WTC11 (cell line): ENCODE results near the gene BLM. TPM values are rescaled to one million over a fixed set of nuclear protein-coding genes. Genes with fewer than 3 reads are reported as not detected.

Experiments
- ATAC-seq: fragments of 200-7000 bp; cut with Tn5 transposase; 2 replicates; pipeline ENCODE4 v1.10.0; 2021; ENCODE audit warnings: mild to moderate bottlenecking, moderate library complexity
- CTCF ChIA-PET: fragments of 300-600 bp; sonication (Branson Sonifier 250); formaldehyde crosslinking; loops from one replicate; lab custom pipeline; 2021; ENCODE audit warnings: antibody characterized with exemption; lab: Charles Lee
- POLR2A ChIA-PET: fragments of 350-600 bp; sonication (Branson Sonifier 250); formaldehyde crosslinking; loops from one replicate; lab custom pipeline; 2021; ENCODE audit warnings: antibody characterized with exemption; lab: Charles Lee
- DNase-seq: peaks from one replicate; pipeline ENCODE4 v3.0.0; 2021; ENCODE audit warnings: low spot score
- H3K27ac Mint-ChIP-seq: 2 replicates; pipeline ENCODE4 v1.8.0; 2021; ENCODE audit warnings: mixed read lengths
- H3K27me3 Mint-ChIP-seq: 2 replicates; pipeline ENCODE4 v1.8.0; 2021; ENCODE audit warnings: low read depth, mild to moderate bottlenecking, moderate library complexity, mixed read lengths
- H3K36me3 Mint-ChIP-seq: 2 replicates; pipeline ENCODE4 v1.8.0; 2021; ENCODE audit warnings: mixed read lengths
- H3K4me1 Mint-ChIP-seq: 2 replicates; pipeline ENCODE4 v1.8.0; 2022; ENCODE audit warnings: mixed read lengths
- H3K4me3 Mint-ChIP-seq: 2 replicates; pipeline ENCODE4 v1.8.0; 2021; ENCODE audit warnings: mild to moderate bottlenecking, moderate library complexity, mixed read lengths
- H3K9me3 Mint-ChIP-seq: 2 replicates; pipeline ENCODE4 v1.8.0; 2021; ENCODE audit warnings: mixed read lengths
- ATF2 ChIP-seq: sonication (generic); formaldehyde crosslinking; IDR thresholded peaks from 2 replicates; pipeline ENCODE4 v1.8.1; 2022; ENCODE audit warnings: low read depth, missing genetic modification reagents, borderline replicate concordance
- E2F1 ChIP-seq: sonication (generic); formaldehyde crosslinking; IDR thresholded peaks from 2 replicates; pipeline ENCODE4 v1.8.0; 2022; ENCODE audit warnings: mild to moderate bottlenecking, missing genetic modification reagents
- FOXJ3 ChIP-seq: sonication (generic); formaldehyde crosslinking; IDR thresholded peaks from 2 replicates; pipeline ENCODE4 v1.9.0; 2021; ENCODE audit warnings: missing genetic modification reagents, mild to moderate bottlenecking, borderline replicate concordance
- JAZF1 ChIP-seq: fragments of 250-450 bp; sonication (Bioruptor Pico); IDR thresholded peaks from 2 replicates; pipeline ENCODE4 v1.9.0; 2021; ENCODE audit warnings: moderate library complexity, mild to moderate bottlenecking, inconsistent platforms
- KAT7 ChIP-seq: sonication (generic); formaldehyde crosslinking; IDR thresholded peaks from 2 replicates; pipeline ENCODE4 v1.8.1; 2023; ENCODE audit warnings: missing genetic modification reagents, mild to moderate bottlenecking, borderline replicate concordance
- NR1H2 ChIP-seq: sonication (generic); formaldehyde crosslinking; IDR thresholded peaks from 2 replicates; pipeline ENCODE4 v1.9.0; 2021; ENCODE audit warnings: mild to moderate bottlenecking, moderate library complexity, missing genetic modification reagents
- NR3C1 ChIP-seq: sonication (generic); formaldehyde crosslinking; conservative IDR thresholded peaks from 2 replicates; pipeline ENCODE4 v1.8.1; 2023; ENCODE audit warnings: low read depth, mild to moderate bottlenecking, missing genetic modification reagents
- RELA ChIP-seq: sonication (generic); formaldehyde crosslinking; IDR thresholded peaks from 2 replicates; pipeline ENCODE4 v1.8.1; 2022; ENCODE audit warnings: missing genetic modification reagents, mild to moderate bottlenecking, borderline replicate concordance
- TEAD4 ChIP-seq: sonication (generic); formaldehyde crosslinking; IDR thresholded peaks from 2 replicates; pipeline ENCODE4 v1.8.0; 2022; ENCODE audit warnings: mild to moderate bottlenecking, missing genetic modification reagents
- ZBTB21 ChIP-seq: sonication (generic); formaldehyde crosslinking; IDR thresholded peaks from 2 replicates; pipeline ENCODE4 v1.8.1; 2023; ENCODE audit warnings: mild to moderate bottlenecking, missing genetic modification reagents, borderline replicate concordance
- ZNF396 ChIP-seq: fragments of 250-450 bp; sonication (Bioruptor Pico); IDR thresholded peaks from 2 replicates; pipeline ENCODE4 v1.8.0; 2021; ENCODE audit warnings: mild to moderate bottlenecking, moderate library complexity, borderline replicate concordance
- ZNF416 ChIP-seq: fragments of 250-450 bp; sonication (Bioruptor Pico); IDR thresholded peaks from 2 replicates; pipeline ENCODE4 v1.9.0; 2021; ENCODE audit warnings: mild to moderate bottlenecking, inconsistent platforms
- total RNA-seq: library from RNA; stranded (reverse); gene quantifications from 3 replicates; pipeline ENCODE4 v1.2.3, GENCODE V29; 2021
- TF ChIP-seq, protein P1 (sequence below): sonication (generic); formaldehyde crosslinking; IDR thresholded peaks from 2 replicates; pipeline ENCODE4 v1.8.1; 2022; ENCODE audit warnings: missing genetic modification reagents, borderline replicate concordance
- TF ChIP-seq, protein P2 (sequence below): sonication (generic); formaldehyde crosslinking; IDR thresholded peaks from 2 replicates; pipeline ENCODE4 v1.8.1; 2023; ENCODE audit warnings: mild to moderate bottlenecking, missing genetic modification reagents, moderate library complexity
- TF ChIP-seq, protein P3 (sequence below): fragments of 250-450 bp; sonication (Bioruptor Pico); IDR thresholded peaks from 2 replicates; pipeline ENCODE4 v1.9.0; 2021; ENCODE audit warnings: mild to moderate bottlenecking
- TF ChIP-seq, protein P4 (sequence below): fragments of 250-450 bp; sonication (Bioruptor Pico); conservative IDR thresholded peaks from 2 replicates; pipeline ENCODE4 v1.9.0; 2021; ENCODE audit warnings: mild to moderate bottlenecking
- TF ChIP-seq, protein P5 (sequence below): sonication (generic); formaldehyde crosslinking; IDR thresholded peaks from 2 replicates; pipeline ENCODE4 v1.8.0; 2023; ENCODE audit warnings: missing genetic modification reagents, mild to moderate bottlenecking, borderline replicate concordance
- TF ChIP-seq, protein P6 (sequence below): sonication (generic); formaldehyde crosslinking; IDR thresholded peaks from 2 replicates; pipeline ENCODE4 v1.8.1; 2022; ENCODE audit warnings: low read depth, mild to moderate bottlenecking, moderate library complexity, missing genetic modification reagents, borderline replicate concordance

The BLM gene
- total RNA-seq, 1 experiment from 2014 or later, result 40.5 TPM

DNA sequence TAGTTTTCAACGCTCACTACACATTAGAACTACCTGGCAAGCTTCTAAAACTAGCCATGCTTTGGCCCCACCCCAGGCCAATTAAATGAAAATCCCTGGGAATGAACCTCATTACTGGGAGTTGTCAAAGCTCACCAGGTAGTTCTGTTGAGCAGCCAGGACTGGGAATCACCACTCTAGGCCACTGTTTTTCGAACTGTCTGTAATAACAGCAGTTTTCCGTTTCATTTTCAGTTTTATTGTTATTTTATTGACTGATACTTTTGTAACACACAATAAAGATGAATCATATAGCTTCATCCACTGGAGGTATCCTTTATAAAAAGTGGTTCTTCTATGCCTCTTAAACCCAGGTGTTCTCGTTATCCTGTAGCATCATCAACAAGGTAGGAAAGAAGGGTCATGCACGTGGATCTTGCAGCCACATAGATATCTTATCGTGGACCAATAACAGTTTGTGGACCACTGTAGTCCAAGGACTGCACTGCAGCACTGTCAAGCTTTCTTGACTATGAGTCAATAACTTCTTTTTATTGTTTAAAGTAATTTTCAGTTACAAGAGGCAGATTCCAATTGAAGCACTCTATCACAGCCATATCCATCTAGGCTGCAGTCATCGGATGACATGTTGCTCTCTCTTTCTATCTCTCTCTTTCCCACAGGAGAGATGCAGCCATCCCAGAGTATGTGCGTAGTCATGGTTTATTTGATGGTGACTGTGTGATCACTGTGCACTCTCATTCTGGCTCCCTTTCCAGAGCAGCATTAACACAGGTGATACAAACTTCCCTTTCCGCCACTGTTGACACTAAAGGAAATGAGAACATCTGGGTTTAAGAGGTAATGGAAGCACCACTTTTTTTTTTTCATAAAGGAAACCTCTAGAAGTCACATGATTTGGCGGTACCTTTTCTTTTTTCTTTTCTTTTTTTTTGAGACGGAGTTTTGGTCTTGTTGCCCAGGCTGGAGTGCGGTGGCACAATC, 39.0 kb upstream of the BLM start:
- Mint-ChIP-seq H3K36me3 (no peaks in the 10 kb centered on the region), H3K4me1 (no peaks in the 10 kb centered on the region), H3K4me3 (no peak overlapping the region), H3K27me3 (no peaks in the 10 kb centered on the region), H3K9me3 (no peaks in the 10 kb centered on the region; the same call in 1 of the 2 replicates), H3K27ac (no peak overlapping the region)
- ChIA-PET POLR2A (no interaction called here), CTCF (interaction anchor here (0.6 to 0.7 kb wide), 2 partner anchors 21 to 30 kb away, joined by 3 to 5 read pairs; no protein-coding TSS in a partner anchor)
- DNase-seq (no peak), ATAC-seq (no peak)
- TF ChIP-seq KAT7 (CRISPR knock-in tag), result no peak
- TF ChIP-seq RELA, result no peak
- TF ChIP-seq NR3C1 (CRISPR knock-in tag), result no peak
- TF ChIP-seq E2F1 (CRISPR knock-in tag), result no peak
- TF ChIP-seq, protein P1, sequence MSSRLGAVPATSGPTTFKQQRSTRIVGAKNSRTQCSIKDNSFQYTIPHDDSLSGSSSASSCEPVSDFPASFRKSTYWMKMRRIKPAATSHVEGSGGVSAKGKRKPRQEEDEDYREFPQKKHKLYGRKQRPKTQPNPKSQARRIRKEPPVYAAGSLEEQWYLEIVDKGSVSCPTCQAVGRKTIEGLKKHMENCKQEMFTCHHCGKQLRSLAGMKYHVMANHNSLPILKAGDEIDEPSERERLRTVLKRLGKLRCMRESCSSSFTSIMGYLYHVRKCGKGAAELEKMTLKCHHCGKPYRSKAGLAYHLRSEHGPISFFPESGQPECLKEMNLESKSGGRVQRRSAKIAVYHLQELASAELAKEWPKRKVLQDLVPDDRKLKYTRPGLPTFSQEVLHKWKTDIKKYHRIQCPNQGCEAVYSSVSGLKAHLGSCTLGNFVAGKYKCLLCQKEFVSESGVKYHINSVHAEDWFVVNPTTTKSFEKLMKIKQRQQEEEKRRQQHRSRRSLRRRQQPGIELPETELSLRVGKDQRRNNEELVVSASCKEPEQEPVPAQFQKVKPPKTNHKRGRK (CRISPR knock-in tag), result no peak
- TF ChIP-seq, protein P2, sequence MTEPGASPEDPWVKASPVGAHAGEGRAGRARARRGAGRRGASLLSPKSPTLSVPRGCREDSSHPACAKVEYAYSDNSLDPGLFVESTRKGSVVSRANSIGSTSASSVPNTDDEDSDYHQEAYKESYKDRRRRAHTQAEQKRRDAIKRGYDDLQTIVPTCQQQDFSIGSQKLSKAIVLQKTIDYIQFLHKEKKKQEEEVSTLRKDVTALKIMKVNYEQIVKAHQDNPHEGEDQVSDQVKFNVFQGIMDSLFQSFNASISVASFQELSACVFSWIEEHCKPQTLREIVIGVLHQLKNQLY (CRISPR knock-in tag), result no peak
- no peak for TF ChIP-seq ZNF396 (CRISPR knock-in tag)
- TF ChIP-seq, protein P3, sequence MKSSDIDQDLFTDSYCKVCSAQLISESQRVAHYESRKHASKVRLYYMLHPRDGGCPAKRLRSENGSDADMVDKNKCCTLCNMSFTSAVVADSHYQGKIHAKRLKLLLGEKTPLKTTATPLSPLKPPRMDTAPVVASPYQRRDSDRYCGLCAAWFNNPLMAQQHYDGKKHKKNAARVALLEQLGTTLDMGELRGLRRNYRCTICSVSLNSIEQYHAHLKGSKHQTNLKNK (CRISPR knock-in tag), result no peak

DNA sequence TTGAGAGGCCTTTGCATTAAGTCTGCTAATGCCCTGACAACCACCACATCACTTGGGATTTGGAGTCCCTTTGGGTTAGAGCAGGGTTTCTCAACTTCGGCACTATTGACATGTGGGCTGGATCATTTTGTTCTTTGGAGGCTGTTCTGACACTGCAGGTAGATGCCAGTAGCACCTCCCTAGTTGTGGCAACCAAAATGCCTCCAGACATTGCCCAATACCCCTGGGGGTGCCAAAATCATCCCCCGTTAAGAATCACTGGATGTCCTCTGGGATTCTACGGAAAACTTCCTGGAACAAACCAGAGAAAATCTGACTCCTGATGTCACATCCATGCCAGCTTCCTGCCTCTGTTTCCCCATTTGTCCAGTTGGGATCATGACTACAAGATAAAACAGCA, 37.2 kb upstream of the BLM start:
- POLR2A ChIA-PET, result no interaction called here
- TF ChIP-seq ZNF416 (CRISPR knock-in tag) (no peak), ATF2 (CRISPR knock-in tag) (no peak), JAZF1 (CRISPR knock-in tag) (no peak), FOXJ3 (no peak), NR1H2 (no peak), TEAD4 (CRISPR knock-in tag) (no peak), ZBTB21 (CRISPR knock-in tag) (no peak)
- TF ChIP-seq, protein P4, sequence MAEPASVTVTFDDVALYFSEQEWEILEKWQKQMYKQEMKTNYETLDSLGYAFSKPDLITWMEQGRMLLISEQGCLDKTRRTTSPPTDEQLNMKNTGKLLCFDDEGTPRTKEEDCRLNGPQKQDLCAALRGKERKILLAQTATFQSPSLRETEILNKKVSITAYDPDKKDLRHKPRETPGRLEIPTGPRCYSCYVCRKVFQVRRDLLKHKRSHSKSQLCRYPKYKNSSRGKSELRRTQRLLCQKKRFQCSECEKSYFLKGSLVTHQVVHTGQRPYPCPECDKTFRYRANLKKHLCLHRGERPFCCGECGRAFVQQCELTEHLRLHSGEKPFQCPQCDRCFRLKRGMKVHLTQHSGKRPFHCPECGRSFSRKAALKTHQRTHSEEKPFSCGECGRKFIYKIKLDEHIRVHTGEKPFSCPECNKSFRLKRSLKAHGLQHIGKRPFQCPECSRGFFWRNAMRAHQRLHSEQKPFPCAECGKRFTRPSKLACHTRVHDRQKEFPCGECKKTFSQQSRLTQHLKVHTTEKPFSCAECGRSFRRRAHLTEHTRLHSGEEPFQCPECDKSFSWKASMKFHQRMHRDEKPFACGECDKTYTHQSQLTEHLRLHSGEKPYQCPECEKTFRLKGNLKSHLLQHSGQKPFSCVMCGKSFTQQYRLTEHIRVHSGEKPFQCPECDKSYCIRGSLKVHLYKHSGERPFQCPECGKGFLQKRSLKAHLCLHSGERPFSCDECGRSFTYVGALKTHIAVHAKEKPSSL (CRISPR knock-in tag), result no peak
- TF ChIP-seq, protein P5, sequence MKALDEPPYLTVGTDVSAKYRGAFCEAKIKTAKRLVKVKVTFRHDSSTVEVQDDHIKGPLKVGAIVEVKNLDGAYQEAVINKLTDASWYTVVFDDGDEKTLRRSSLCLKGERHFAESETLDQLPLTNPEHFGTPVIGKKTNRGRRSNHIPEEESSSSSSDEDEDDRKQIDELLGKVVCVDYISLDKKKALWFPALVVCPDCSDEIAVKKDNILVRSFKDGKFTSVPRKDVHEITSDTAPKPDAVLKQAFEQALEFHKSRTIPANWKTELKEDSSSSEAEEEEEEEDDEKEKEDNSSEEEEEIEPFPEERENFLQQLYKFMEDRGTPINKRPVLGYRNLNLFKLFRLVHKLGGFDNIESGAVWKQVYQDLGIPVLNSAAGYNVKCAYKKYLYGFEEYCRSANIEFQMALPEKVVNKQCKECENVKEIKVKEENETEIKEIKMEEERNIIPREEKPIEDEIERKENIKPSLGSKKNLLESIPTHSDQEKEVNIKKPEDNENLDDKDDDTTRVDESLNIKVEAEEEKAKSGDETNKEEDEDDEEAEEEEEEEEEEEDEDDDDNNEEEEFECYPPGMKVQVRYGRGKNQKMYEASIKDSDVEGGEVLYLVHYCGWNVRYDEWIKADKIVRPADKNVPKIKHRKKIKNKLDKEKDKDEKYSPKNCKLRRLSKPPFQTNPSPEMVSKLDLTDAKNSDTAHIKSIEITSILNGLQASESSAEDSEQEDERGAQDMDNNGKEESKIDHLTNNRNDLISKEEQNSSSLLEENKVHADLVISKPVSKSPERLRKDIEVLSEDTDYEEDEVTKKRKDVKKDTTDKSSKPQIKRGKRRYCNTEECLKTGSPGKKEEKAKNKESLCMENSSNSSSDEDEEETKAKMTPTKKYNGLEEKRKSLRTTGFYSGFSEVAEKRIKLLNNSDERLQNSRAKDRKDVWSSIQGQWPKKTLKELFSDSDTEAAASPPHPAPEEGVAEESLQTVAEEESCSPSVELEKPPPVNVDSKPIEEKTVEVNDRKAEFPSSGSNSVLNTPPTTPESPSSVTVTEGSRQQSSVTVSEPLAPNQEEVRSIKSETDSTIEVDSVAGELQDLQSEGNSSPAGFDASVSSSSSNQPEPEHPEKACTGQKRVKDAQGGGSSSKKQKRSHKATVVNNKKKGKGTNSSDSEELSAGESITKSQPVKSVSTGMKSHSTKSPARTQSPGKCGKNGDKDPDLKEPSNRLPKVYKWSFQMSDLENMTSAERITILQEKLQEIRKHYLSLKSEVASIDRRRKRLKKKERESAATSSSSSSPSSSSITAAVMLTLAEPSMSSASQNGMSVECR (CRISPR knock-in tag), result no peak
- TF ChIP-seq, protein P6, sequence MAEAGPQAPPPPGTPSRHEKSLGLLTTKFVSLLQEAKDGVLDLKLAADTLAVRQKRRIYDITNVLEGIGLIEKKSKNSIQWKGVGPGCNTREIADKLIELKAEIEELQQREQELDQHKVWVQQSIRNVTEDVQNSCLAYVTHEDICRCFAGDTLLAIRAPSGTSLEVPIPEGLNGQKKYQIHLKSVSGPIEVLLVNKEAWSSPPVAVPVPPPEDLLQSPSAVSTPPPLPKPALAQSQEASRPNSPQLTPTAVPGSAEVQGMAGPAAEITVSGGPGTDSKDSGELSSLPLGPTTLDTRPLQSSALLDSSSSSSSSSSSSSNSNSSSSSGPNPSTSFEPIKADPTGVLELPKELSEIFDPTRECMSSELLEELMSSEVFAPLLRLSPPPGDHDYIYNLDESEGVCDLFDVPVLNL, result no peak

More for the DNA sequence above, 37.2 kb upstream of the BLM start:
- Mint-ChIP-seq H3K27me3 (no peaks in the 10 kb centered on the region), H3K9me3 (no peaks in the 10 kb centered on the region; the same call in 1 of the 2 replicates), H3K4me3 (no peak overlapping the region), H3K4me1 (0 out of 2 replicates have a peak, but pooled peaks cover 3% of the 10 kb centered on the region), H3K36me3 (no peaks in the 10 kb centered on the region), H3K27ac (no peak overlapping the region)
- DNase-seq (no peak), ATAC-seq (no peak)
- CTCF ChIA-PET, result no interaction called here
